Mesothelial cell of epicardium (in vitro differentiated cells): ENCODE data around the gene MTUS2. TPM values are rescaled to one million over a fixed set of nuclear protein-coding genes. Genes with fewer than 3 reads are reported as not detected.

Experiments
- DNase-seq, 2 experiments: peaks; one replicate each; pipeline ENCODE4 v3.0.0; 2021; ENCODE audit warnings: low spot score in 2 of 2; ENCODE audit not compliant: unreplicated experiment in 2 of 2
- H3K27ac Mint-ChIP-seq: 2 replicates; pipeline ENCODE4 v1.8.0; 2021; ENCODE audit warnings: mixed read lengths
- H3K27me3 Mint-ChIP-seq: 2 replicates; pipeline ENCODE4 v1.8.0; 2021; ENCODE audit warnings: low read depth, mixed read lengths
- H3K36me3 Mint-ChIP-seq: 2 replicates; pipeline ENCODE4 v1.8.0; 2021; ENCODE audit warnings: mixed read lengths
- H3K4me1 Mint-ChIP-seq: 2 replicates; pipeline ENCODE4 v1.8.0; 2021; ENCODE audit warnings: mixed read lengths
- H3K4me3 Mint-ChIP-seq: 2 replicates; pipeline ENCODE4 v1.8.0; 2021; ENCODE audit warnings: mild to moderate bottlenecking, moderate library complexity, mixed read lengths
- H3K9me3 Mint-ChIP-seq: 2 replicates; pipeline ENCODE4 v1.8.0; 2021; ENCODE audit warnings: mixed read lengths
- CTCF ChIP-seq: fragments of 200-600 bp; sonication (generic); IDR thresholded peaks from one replicate; pipeline ENCODE4 v1.5.0; 2021; ENCODE audit warnings: antibody characterized with exemption; ENCODE audit not compliant: unreplicated experiment
- total RNA-seq: library from RNA; stranded (reverse); gene quantifications from 3 replicates; pipeline ENCODE4 v1.2.1, GENCODE V29; 2021

The MTUS2 gene
- total RNA-seq, 1 donor from 2014 or later: 1.4 TPM

- Mint-ChIP-seq H3K4me1 (no peaks in the 10 kb centered on the region), H3K27me3 (peaks cover 10% of the 10 kb centered on the region), H3K36me3 (no peaks in the 10 kb centered on the region), H3K4me3 (no peak overlapping the region), H3K9me3 (peaks cover 10% of the 10 kb centered on the region), H3K27ac (no peak overlapping the region)
- TF ChIP-seq CTCF: no peak
- DNase-seq: no peak
These were observed 245.0 kb downstream of the MTUS2 start for GRCh38 chr13:29065142-29065541.

- Mint-ChIP-seq H3K27me3 (peaks cover 16% of the 10 kb centered on the region), H3K27ac (no peak overlapping the region), H3K4me1 (no peaks in the 10 kb centered on the region), H3K4me3 (no peak overlapping the region), H3K9me3 (peaks cover 3% of the 10 kb centered on the region), H3K36me3 (no peaks in the 10 kb centered on the region)
- no peak for DNase-seq
- TF ChIP-seq CTCF: no peak
These were observed 247.3 kb downstream of the MTUS2 start for GRCh38 chr13:29067306-29067945.

GRCh38 chr13:29073755-29074154 is 253.6 kb downstream of the MTUS2 start:
- Mint-ChIP-seq H3K4me3 (no peak overlapping the region), H3K27ac (no peak overlapping the region), H3K27me3 (peaks cover 30% of the 10 kb centered on the region), H3K9me3 (no peaks in the 10 kb centered on the region), H3K4me1 (no peaks in the 10 kb centered on the region), H3K36me3 (no peaks in the 10 kb centered on the region)
- DNase-seq: no peak
- TF ChIP-seq CTCF: no peak

DNA sequence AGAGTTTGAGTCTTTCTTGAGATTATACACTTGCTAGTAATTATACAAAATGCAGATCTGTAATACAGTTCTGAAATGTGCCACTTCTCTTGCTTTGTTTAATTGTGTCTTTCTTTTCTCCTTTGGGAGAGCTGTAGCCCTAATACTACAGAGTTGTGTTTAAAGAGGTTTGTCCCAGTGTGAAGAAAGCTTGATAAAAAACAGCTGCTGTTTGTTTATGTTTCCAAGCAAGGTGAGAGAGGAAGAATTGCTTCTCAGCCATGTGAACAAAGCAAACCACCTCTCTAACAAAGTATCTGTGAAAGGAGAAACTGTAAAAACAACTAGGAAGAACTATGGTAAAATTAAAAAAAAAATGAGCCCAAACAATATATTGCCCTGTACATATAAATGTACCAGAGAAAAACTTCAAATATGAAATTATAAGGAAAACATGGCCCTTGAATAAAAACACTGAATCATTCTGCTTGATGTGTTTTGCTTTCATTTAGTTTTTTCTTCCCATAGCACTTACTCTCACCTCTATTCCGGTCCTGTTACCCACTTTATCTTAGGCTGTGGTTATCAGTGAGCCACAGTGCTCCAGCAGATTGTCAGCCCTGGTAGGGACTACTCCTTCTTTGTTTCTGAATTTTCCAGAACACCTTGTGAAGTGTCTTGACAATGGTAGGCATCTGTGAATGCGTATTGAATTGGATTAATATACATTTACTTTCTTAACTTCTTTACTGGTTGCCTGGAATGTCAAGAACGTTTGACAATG is 257.1 kb downstream of the MTUS2 start:
- Mint-ChIP-seq H3K9me3 (peaks cover 13% of the 10 kb centered on the region), H3K4me3 (no peak overlapping the region), H3K36me3 (no peaks in the 10 kb centered on the region), H3K4me1 (no peaks in the 10 kb centered on the region), H3K27ac (no peak overlapping the region), H3K27me3 (peaks cover 15% of the 10 kb centered on the region)
- no peak for TF ChIP-seq CTCF
- no peak for DNase-seq

DNA sequence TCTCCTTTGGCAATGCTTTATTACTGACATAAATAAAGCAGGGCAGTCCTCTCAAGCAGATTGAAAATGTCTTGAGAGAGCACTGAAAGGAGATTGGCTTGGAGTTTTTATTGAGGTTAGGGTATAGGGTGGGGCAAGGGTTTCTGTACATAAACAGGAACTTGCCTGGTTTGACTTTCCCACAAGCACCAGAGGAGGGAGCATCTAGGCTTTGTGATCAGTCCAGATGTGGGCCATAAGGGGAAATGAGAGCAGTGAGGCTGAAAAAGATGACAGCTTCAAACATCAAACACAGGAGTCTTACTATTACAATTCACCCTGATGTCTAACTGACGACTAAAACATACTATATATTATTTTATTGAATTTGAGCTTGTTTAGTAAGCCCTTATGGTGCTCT is 260.9 kb downstream of the MTUS2 start:
- Mint-ChIP-seq H3K27ac (no peak overlapping the region), H3K4me3 (no peak overlapping the region), H3K27me3 (peaks cover 1% of the 10 kb centered on the region), H3K9me3 (peaks cover 21% of the 10 kb centered on the region), H3K36me3 (no peaks in the 10 kb centered on the region), H3K4me1 (no peaks in the 10 kb centered on the region)
- no peak for TF ChIP-seq CTCF
- DNase-seq: no peak
